ENCODE measurements around the gene KEAP1. TPM values are rescaled to one million over a fixed set of nuclear protein-coding genes. Genes with fewer than 3 reads are reported as not detected.
A peak's percentile ranks its signal among the peaks of the same experiment; 100 is the strongest.

Gene KEAP1
- total and polyA plus RNA-seq, 2 experiments from 2014 or later: 70.5 to 85.5 TPM

GRCh38 chr19:10519421-10519820, 16.3 kb upstream of the KEAP1 start:
- H3K9me3 ChIP-seq (ENCODE audit: low read depth): no peaks in the 10 kb centered on the region
- no peak overlapping the region for H3K4me3 ChIP-seq
- peaks cover 47% of the 10 kb centered on the region for H3K27me3 ChIP-seq
- DNase-seq (ENCODE audit: low read depth in 1 of 2, low spot score in 1 of 2): no peak
- H3K27ac ChIP-seq: no peak overlapping the region
- no peaks in the 10 kb centered on the region for H3K36me3 ChIP-seq
- no peaks in the 10 kb centered on the region for H3K4me1 ChIP-seq (ENCODE audit: low read depth)
- TF ChIP-seq CTCF (IDR thresholded peaks at IDR 0.05; ENCODE audit: low read depth, low read length): no peak

DNA sequence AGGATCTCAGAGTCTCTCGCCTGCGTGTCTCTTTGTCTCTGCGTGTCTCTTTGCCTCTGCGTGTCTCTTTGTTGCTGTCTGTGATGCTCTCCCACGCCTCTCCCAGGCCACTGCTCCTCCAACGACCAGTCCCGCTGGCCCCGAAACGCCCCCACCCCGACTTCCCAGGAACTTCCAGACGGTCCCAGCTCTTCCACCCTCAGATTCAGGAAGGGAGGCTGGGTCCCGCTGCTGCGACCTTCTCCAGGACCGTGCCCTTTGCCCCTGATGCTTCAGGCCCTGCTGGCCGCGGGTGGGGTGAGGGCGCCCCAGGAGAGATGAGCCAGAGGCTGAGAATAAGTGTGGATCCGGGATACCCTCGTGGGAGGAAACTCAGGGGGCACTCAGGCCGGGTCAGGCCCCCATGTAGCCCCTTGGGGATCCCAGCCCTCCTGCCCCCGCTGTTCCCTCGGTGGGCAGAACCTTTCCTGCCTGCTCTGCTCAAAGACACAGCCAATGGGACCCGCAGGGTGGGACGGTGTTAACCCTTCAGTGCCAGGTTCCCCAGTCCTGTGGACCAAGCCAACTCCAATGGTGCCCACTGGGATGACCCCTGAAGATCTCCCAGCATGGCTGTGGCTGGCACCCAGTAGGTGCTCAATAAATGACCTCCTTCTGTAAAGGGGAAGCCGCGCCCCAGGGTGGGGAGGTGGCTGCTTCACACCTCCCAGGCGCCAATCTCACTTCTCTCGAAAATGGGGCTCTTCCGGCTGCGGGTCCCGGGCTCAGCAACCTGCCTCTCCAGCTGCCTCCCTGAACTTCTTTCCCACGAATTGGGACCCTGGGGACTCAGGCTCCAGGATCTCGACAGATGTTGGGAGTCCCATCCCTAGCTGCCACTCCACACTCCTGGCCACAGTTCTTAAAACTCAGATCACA, 15.5 kb upstream of the KEAP1 start:
- DNase-seq (ENCODE audit: low read depth in 1 of 2, low spot score in 1 of 2): no peak
- TF ChIP-seq CTCF (IDR thresholded peaks at IDR 0.05; ENCODE audit: low read depth, low read length): no peak
- Histone ChIP-seq H3K4me1 (ENCODE audit: low read depth) (no peaks in the 10 kb centered on the region), H3K27ac (no peak overlapping the region), H3K27me3 (peaks cover 54% of the 10 kb centered on the region), H3K9me3 (ENCODE audit: low read depth) (no peaks in the 10 kb centered on the region), H3K36me3 (no peaks in the 10 kb centered on the region), H3K4me3 (no peak overlapping the region)

- H3K36me3 ChIP-seq: no peaks in the 10 kb centered on the region
- H3K4me3 ChIP-seq: peak overlapping the region; percentile 25
- no peaks in the 10 kb centered on the region for H3K4me1 ChIP-seq (ENCODE audit: low read depth)
- peak in 1 of 2 donors; percentile 27 for DNase-seq (ENCODE audit: low read depth in 1 of 2, low spot score in 1 of 2)
- H3K27ac ChIP-seq: no peak overlapping the region
- H3K27me3 ChIP-seq: peaks cover 62% of the 10 kb centered on the region
- H3K9me3 ChIP-seq (ENCODE audit: low read depth): no peaks in the 10 kb centered on the region
- TF ChIP-seq CTCF (IDR thresholded peaks at IDR 0.05; ENCODE audit: low read depth, low read length): no peak
Observed at GRCh38 chr19:10517760-10518443, 14.7 kb upstream of the KEAP1 start.

DNA sequence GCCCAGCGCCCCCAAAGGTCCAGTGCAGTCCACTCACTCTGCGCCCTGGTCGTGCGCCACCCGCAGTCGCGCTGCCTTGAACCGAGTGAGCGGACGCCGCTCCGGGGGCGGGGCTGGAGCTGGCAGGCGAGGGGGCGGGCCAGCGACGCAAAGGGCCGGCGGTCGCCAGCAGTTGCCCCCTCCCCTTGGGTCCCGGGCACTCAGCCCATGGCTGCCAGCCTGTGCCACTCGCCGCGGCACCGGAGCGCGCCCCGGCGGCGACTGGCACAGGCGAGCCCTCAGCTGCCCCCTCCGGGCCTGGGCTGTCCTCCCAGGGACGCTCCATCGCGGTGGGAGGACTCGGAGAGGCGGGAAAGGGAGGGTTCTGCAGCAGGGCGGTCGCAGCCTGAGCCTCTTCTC, 14.2 kb upstream of the KEAP1 start, which contains the start of gene S1PR5:
Gene S1PR5 (minus strand): TSS at position 87 of the 399 bp plus-strand sequence. CDS start 2,436 bp downstream, outside the sequence.
- peak within 1 kb of the TSS; percentile 25 for H3K4me3 ChIP-seq
- H3K27me3 ChIP-seq: peaks cover 67% of the 10 kb centered on the region
- no peaks in the 10 kb centered on the region for H3K4me1 ChIP-seq (ENCODE audit: low read depth)
- H3K36me3 ChIP-seq: no peaks in the 10 kb centered on the region
- TF ChIP-seq CTCF (IDR thresholded peaks at IDR 0.05; ENCODE audit: low read depth, low read length): no peak
- peak in 1 of 2 donors; percentile 38 for DNase-seq (ENCODE audit: low read depth in 1 of 2, low spot score in 1 of 2)
- H3K9me3 ChIP-seq (ENCODE audit: low read depth): no peaks in the 10 kb centered on the region
- no peak within 1 kb of the TSS for H3K27ac ChIP-seq

DNA sequence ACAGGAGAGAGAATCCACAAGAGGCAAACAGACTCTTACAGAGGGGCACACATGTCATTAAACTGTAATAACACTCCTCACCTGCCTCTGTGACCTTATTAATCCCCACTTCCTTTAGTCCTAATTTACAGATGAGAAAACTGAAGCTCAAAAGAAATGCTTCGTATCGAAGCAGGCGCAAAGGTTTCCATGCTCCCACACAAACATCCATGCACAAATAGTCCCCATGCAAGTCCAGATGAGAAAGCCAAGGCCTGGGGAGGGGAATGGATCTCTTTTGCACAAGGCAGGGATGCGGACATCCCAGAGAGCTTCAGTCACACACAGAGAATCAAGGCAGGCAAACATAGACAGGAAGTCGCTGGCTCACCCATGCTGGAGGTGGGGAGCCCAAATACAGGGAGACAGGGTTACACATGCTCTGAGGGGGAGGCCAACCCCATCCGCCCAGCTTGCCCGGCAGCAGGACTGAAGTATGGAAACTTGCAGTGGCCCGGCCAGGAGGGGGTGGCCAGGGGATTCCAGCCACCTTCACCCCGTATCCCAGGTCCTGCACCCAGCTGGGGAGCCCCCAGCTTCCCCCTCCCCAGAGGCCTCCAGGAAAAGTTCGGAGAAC, 13.6 kb upstream of the KEAP1 start:
- peak overlapping the region; percentile 25 for H3K4me3 ChIP-seq
- no peak overlapping the region for H3K27ac ChIP-seq
- H3K9me3 ChIP-seq (ENCODE audit: low read depth): no peaks in the 10 kb centered on the region
- no peak for TF ChIP-seq CTCF (IDR thresholded peaks at IDR 0.05; ENCODE audit: low read depth, low read length)
- DNase-seq (ENCODE audit: low read depth in 1 of 2, low spot score in 1 of 2): no peak
- H3K27me3 ChIP-seq: peaks cover 71% of the 10 kb centered on the region
- no peaks in the 10 kb centered on the region for H3K36me3 ChIP-seq
- H3K4me1 ChIP-seq (ENCODE audit: low read depth): no peaks in the 10 kb centered on the region
